Measurements from ENCODE around the gene CLIC6.

DNA sequence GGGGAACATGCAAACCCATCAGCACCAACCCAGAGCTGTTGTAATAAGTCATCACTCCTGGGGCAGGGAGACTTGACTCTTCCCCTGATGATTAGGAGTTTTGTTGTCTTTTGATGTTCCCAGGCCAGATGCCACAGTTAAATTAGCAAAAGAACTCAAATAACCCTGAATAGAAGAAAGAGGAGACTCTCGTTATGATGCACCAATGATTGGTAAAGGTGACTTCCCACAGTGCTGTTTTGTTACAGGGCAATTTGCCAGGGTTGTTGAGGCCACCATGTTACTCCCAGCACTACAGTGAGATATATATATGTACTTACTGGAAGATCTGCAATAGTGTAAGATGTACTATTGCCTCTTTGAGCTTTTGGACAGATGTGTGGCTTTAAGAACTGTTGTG is 29.5 kb upstream of the CLIC6 start:
- TF ChIP-seq, protein P1, sequence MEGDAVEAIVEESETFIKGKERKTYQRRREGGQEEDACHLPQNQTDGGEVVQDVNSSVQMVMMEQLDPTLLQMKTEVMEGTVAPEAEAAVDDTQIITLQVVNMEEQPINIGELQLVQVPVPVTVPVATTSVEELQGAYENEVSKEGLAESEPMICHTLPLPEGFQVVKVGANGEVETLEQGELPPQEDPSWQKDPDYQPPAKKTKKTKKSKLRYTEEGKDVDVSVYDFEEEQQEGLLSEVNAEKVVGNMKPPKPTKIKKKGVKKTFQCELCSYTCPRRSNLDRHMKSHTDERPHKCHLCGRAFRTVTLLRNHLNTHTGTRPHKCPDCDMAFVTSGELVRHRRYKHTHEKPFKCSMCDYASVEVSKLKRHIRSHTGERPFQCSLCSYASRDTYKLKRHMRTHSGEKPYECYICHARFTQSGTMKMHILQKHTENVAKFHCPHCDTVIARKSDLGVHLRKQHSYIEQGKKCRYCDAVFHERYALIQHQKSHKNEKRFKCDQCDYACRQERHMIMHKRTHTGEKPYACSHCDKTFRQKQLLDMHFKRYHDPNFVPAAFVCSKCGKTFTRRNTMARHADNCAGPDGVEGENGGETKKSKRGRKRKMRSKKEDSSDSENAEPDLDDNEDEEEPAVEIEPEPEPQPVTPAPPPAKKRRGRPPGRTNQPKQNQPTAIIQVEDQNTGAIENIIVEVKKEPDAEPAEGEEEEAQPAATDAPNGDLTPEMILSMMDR (IDR thresholded peaks at IDR 0.05; ENCODE audit: control extremely low read depth in 1 of 3, insufficient read depth in 1 of 3, low read depth in 1 of 3, low read length in 3 of 3), result no peak
- TF ChIP-seq EZH2 (IDR thresholded peaks at IDR 0.05; ENCODE audit: low read depth, low read length, severe bottlenecking), result no peak
- no peak for TF ChIP-seq BACH1 (IDR thresholded peaks at IDR 0.05; ENCODE audit: low read length)
- no peak for TF ChIP-seq EGR1 (IDR thresholded peaks at IDR 0.05; ENCODE audit: borderline replicate concordance, low read depth, low read length)
- TF ChIP-seq POLR2A (IDR thresholded peaks at IDR 0.05; ENCODE audit: control extremely low read depth in 1 of 2, low read depth in 2 of 2, low read length in 2 of 2), result no peak
- TF ChIP-seq, protein P2, sequence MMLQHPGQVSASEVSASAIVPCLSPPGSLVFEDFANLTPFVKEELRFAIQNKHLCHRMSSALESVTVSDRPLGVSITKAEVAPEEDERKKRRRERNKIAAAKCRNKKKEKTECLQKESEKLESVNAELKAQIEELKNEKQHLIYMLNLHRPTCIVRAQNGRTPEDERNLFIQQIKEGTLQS (IDR thresholded peaks at IDR 0.05; ENCODE audit: insufficient read depth, low read depth, low read length), result no peak
- no peak for TF ChIP-seq KDM1A (IDR thresholded peaks at IDR 0.05; ENCODE audit: borderline replicate concordance, low read length)
- TF ChIP-seq TAF7 (optimal IDR thresholded peaks at IDR 0.05; ENCODE audit: borderline replicate concordance, low read depth, low read length), result no peak
- no peak for TF ChIP-seq RXRA (IDR thresholded peaks at IDR 0.05; ENCODE audit: insufficient read depth, low read depth, low read length)
- TF ChIP-seq SRF (IDR thresholded peaks at IDR 0.05; ENCODE audit: low read depth, low read length), result no peak
